ENCODE results near the gene RICTOR. TPM values are rescaled to one million over a fixed set of nuclear protein-coding genes. Genes with fewer than 3 reads are reported as not detected.

The RICTOR gene
- total RNA-seq, 1 experiment from 2014 or later: 22.4 TPM

DNA sequence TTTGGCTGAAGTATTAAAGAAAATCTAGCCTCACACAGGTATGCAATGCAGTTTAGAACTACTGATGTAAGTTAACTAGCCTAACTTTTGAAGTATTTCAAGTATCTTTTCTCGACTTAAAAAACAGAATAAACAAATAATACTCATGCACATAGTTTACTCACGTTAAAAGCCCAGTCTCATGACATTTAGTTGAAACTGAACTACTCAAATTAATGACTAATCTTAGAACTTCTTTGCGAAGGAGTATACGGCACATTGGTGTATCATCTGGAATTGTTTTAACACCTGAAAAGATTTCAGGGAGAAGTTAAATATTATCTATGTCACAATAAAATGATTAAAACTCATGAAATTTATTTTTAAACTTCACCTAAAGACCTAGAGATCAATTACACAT, 129.9 kb downstream of the RICTOR start (continued):
- TF ChIP-seq ATF1 (CRISPR knock-in tag; IDR thresholded peaks at IDR 0.05) (no peak), ZNF121 (CRISPR knock-in tag; IDR thresholded peaks at IDR 0.05) (no peak), TEAD4 (CRISPR knock-in tag; IDR thresholded peaks at IDR 0.05) (no peak), ESRRA (CRISPR knock-in tag; IDR thresholded peaks at IDR 0.05; ENCODE audit: borderline replicate concordance) (no peak)
- TF ChIP-seq, protein P1, sequence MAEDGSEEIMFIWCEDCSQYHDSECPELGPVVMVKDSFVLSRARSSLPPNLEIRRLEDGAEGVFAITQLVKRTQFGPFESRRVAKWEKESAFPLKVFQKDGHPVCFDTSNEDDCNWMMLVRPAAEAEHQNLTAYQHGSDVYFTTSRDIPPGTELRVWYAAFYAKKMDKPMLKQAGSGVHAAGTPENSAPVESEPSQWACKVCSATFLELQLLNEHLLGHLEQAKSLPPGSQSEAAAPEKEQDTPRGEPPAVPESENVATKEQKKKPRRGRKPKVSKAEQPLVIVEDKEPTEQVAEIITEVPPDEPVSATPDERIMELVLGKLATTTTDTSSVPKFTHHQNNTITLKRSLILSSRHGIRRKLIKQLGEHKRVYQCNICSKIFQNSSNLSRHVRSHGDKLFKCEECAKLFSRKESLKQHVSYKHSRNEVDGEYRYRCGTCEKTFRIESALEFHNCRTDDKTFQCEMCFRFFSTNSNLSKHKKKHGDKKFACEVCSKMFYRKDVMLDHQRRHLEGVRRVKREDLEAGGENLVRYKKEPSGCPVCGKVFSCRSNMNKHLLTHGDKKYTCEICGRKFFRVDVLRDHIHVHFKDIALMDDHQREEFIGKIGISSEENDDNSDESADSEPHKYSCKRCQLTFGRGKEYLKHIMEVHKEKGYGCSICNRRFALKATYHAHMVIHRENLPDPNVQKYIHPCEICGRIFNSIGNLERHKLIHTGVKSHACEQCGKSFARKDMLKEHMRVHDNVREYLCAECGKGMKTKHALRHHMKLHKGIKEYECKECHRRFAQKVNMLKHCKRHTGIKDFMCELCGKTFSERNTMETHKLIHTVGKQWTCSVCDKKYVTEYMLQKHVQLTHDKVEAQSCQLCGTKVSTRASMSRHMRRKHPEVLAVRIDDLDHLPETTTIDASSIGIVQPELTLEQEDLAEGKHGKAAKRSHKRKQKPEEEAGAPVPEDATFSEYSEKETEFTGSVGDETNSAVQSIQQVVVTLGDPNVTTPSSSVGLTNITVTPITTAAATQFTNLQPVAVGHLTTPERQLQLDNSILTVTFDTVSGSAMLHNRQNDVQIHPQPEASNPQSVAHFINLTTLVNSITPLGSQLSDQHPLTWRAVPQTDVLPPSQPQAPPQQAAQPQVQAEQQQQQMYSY (CRISPR knock-in tag; IDR thresholded peaks at IDR 0.05): no peak
- TF ChIP-seq, protein P2, sequence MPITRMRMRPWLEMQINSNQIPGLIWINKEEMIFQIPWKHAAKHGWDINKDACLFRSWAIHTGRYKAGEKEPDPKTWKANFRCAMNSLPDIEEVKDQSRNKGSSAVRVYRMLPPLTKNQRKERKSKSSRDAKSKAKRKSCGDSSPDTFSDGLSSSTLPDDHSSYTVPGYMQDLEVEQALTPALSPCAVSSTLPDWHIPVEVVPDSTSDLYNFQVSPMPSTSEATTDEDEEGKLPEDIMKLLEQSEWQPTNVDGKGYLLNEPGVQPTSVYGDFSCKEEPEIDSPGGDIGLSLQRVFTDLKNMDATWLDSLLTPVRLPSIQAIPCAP (CRISPR knock-in tag; IDR thresholded peaks at IDR 0.05): no peak
- TF ChIP-seq, protein P3, sequence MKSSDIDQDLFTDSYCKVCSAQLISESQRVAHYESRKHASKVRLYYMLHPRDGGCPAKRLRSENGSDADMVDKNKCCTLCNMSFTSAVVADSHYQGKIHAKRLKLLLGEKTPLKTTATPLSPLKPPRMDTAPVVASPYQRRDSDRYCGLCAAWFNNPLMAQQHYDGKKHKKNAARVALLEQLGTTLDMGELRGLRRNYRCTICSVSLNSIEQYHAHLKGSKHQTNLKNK (CRISPR knock-in tag; IDR thresholded peaks at IDR 0.05): no peak
- TF ChIP-seq, protein P4, sequence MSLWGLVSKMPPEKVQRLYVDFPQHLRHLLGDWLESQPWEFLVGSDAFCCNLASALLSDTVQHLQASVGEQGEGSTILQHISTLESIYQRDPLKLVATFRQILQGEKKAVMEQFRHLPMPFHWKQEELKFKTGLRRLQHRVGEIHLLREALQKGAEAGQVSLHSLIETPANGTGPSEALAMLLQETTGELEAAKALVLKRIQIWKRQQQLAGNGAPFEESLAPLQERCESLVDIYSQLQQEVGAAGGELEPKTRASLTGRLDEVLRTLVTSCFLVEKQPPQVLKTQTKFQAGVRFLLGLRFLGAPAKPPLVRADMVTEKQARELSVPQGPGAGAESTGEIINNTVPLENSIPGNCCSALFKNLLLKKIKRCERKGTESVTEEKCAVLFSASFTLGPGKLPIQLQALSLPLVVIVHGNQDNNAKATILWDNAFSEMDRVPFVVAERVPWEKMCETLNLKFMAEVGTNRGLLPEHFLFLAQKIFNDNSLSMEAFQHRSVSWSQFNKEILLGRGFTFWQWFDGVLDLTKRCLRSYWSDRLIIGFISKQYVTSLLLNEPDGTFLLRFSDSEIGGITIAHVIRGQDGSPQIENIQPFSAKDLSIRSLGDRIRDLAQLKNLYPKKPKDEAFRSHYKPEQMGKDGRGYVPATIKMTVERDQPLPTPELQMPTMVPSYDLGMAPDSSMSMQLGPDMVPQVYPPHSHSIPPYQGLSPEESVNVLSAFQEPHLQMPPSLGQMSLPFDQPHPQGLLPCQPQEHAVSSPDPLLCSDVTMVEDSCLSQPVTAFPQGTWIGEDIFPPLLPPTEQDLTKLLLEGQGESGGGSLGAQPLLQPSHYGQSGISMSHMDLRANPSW (CRISPR knock-in tag; conservative IDR thresholded peaks at IDR 0.05; ENCODE audit: low read depth): no peak

DNA sequence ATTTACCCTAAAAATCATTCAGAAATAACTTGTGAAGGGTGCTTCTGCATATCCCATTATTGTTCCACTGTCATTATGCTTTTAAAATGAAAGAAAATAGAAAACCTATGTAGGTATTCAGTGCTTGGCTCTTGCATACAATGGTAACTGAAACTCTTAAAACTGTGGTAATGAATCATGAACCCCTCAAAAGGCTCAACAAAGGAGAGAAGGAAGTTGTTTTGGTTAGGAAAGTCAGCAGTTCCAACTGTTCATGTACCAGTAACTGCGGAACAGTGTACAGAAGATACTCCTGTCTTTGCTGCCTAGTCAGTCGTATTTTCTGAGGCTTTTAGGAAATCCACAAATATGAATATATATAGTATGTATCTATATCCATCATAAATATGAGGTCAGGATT, 132.3 kb downstream of the RICTOR start:
- Mint-ChIP-seq H3K4me3 (no peak overlapping the region), H3K27ac (no peak overlapping the region), H3K4me1 (no peaks in the 10 kb centered on the region), H3K36me3 (peaks cover 25% of the 10 kb centered on the region), H3K27me3 (ENCODE audit: low read depth) (no peaks in the 10 kb centered on the region), H3K9me3 (no peaks in the 10 kb centered on the region)
- ChIA-PET CTCF (no interaction called here), POLR2A (no interaction called here)
- DNase-seq (ENCODE audit: low spot score) (no peak), ATAC-seq (no peak)
- TF ChIP-seq KAT7 (CRISPR knock-in tag; IDR thresholded peaks at IDR 0.05; ENCODE audit: borderline replicate concordance): no peak
- TF ChIP-seq, protein P5, sequence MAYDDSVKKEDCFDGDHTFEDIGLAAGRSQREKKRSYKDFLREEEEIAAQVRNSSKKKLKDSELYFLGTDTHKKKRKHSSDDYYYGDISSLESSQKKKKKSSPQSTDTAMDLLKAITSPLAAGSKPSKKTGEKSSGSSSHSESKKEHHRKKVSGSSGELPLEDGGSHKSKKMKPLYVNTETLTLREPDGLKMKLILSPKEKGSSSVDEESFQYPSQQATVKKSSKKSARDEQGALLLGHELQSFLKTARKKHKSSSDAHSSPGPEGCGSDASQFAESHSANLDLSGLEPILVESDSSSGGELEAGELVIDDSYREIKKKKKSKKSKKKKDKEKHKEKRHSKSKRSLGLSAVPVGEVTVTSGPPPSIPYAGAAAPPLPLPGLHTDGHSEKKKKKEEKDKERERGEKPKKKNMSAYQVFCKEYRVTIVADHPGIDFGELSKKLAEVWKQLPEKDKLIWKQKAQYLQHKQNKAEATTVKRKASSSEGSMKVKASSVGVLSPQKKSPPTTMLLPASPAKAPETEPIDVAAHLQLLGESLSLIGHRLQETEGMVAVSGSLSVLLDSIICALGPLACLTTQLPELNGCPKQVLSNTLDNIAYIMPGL (CRISPR knock-in tag; IDR thresholded peaks at IDR 0.05): no peak
- TF ChIP-seq, protein P6, sequence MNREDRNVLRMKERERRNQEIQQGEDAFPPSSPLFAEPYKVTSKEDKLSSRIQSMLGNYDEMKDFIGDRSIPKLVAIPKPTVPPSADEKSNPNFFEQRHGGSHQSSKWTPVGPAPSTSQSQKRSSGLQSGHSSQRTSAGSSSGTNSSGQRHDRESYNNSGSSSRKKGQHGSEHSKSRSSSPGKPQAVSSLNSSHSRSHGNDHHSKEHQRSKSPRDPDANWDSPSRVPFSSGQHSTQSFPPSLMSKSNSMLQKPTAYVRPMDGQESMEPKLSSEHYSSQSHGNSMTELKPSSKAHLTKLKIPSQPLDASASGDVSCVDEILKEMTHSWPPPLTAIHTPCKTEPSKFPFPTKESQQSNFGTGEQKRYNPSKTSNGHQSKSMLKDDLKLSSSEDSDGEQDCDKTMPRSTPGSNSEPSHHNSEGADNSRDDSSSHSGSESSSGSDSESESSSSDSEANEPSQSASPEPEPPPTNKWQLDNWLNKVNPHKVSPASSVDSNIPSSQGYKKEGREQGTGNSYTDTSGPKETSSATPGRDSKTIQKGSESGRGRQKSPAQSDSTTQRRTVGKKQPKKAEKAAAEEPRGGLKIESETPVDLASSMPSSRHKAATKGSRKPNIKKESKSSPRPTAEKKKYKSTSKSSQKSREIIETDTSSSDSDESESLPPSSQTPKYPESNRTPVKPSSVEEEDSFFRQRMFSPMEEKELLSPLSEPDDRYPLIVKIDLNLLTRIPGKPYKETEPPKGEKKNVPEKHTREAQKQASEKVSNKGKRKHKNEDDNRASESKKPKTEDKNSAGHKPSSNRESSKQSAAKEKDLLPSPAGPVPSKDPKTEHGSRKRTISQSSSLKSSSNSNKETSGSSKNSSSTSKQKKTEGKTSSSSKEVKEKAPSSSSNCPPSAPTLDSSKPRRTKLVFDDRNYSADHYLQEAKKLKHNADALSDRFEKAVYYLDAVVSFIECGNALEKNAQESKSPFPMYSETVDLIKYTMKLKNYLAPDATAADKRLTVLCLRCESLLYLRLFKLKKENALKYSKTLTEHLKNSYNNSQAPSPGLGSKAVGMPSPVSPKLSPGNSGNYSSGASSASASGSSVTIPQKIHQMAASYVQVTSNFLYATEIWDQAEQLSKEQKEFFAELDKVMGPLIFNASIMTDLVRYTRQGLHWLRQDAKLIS (CRISPR knock-in tag; IDR thresholded peaks at IDR 0.05; ENCODE audit: borderline replicate concordance): no peak
- TF ChIP-seq GABPB1 (CRISPR knock-in tag; IDR thresholded peaks at IDR 0.05): no peak
- TF ChIP-seq, protein P7, sequence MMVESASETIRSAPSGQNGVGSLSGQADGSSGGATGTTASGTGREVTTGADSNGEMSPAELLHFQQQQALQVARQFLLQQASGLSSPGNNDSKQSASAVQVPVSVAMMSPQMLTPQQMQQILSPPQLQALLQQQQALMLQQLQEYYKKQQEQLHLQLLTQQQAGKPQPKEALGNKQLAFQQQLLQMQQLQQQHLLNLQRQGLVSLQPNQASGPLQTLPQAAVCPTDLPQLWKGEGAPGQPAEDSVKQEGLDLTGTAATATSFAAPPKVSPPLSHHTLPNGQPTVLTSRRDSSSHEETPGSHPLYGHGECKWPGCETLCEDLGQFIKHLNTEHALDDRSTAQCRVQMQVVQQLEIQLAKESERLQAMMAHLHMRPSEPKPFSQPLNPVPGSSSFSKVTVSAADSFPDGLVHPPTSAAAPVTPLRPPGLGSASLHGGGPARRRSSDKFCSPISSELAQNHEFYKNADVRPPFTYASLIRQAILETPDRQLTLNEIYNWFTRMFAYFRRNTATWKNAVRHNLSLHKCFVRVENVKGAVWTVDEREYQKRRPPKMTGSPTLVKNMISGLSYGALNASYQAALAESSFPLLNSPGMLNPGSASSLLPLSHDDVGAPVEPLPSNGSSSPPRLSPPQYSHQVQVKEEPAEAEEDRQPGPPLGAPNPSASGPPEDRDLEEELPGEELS (CRISPR knock-in tag; IDR thresholded peaks at IDR 0.05): no peak
- no peak for TF ChIP-seq ATF1 (CRISPR knock-in tag; IDR thresholded peaks at IDR 0.05)
- TF ChIP-seq, protein P3 (CRISPR knock-in tag; IDR thresholded peaks at IDR 0.05): no peak
- TF ChIP-seq, protein P8, sequence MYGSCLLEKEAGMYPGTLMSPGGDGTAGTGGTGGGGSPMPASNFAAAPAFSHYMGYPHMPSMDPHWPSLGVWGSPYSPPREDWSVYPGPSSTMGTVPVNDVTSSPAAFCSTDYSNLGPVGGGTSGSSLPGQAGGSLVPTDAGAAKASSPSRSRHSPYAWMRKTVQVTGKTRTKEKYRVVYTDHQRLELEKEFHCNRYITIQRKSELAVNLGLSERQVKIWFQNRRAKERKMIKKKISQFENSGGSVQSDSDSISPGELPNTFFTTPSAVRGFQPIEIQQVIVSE (CRISPR knock-in tag; IDR thresholded peaks at IDR 0.05; ENCODE audit: borderline replicate concordance): no peak
- TF ChIP-seq, protein P9, sequence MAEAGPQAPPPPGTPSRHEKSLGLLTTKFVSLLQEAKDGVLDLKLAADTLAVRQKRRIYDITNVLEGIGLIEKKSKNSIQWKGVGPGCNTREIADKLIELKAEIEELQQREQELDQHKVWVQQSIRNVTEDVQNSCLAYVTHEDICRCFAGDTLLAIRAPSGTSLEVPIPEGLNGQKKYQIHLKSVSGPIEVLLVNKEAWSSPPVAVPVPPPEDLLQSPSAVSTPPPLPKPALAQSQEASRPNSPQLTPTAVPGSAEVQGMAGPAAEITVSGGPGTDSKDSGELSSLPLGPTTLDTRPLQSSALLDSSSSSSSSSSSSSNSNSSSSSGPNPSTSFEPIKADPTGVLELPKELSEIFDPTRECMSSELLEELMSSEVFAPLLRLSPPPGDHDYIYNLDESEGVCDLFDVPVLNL (CRISPR knock-in tag; IDR thresholded peaks at IDR 0.05; ENCODE audit: borderline replicate concordance, low read depth): no peak
- no peak for TF ChIP-seq ZNF396 (CRISPR knock-in tag; IDR thresholded peaks at IDR 0.05; ENCODE audit: borderline replicate concordance)
- no peak for TF ChIP-seq TCF7 (CRISPR knock-in tag; IDR thresholded peaks at IDR 0.05; ENCODE audit: low read depth)
